Measurements from ENCODE around the gene SPATA13.

The SPATA13 gene

GRCh38 chr13:24351423-24351822 lies 190.9 kb downstream of the SPATA13 start:
- no peak overlapping the region for H3K9ac ChIP-seq
- no peak for TF ChIP-seq CTCF (conservative IDR thresholded peaks at IDR 0.05; ENCODE audit: low read depth, low read length)

DNA sequence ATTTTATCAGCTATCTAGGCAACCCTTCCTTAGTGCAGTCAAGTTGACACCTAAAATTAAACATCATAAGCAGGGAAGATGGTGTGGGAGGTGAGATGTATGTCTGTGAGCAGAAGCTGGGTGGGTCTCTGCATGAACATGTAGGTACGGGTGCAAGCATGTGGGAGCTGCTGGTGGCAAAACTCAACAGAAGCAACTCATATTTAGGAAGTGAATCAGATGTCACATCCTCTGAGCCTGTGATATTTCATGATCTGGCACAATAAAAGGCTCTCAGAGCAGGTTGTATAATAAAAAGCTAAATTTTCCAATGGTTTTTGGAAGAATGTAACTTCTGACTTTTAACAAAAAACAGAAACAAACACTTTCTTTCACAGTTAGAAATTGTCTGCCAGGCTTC lies 193.2 kb downstream of the SPATA13 start:
- no peaks in the 10 kb centered on the region for H3K79me2 ChIP-seq (ENCODE audit: insufficient read depth, low read depth)
- TF ChIP-seq CTCF (conservative IDR thresholded peaks at IDR 0.05; ENCODE audit: low read depth, low read length) = no peak
- no peak overlapping the region for H3K4me3 ChIP-seq (IDR thresholded peaks at IDR 0.05; ENCODE audit: insufficient read depth, low read depth, low read length)
- no peaks in the 10 kb centered on the region for H3K4me1 ChIP-seq (ENCODE audit: low read depth, poor library complexity, severe bottlenecking)
- no peak overlapping the region for H2AFZ ChIP-seq (ENCODE audit: low read depth)
- H3K4me2 ChIP-seq = no peak overlapping the region
- H3K27ac ChIP-seq = no peak overlapping the region
- no peaks in the 10 kb centered on the region for H3K36me3 ChIP-seq (ENCODE audit: insufficient read depth)
- no peak overlapping the region for H3K9ac ChIP-seq
- H3K27me3 ChIP-seq (ENCODE audit: insufficient read depth, low read depth) = no peaks in the 10 kb centered on the region
- H4K20me1 ChIP-seq (ENCODE audit: insufficient read depth) = no peaks in the 10 kb centered on the region

More at GRCh38 chr13:24351423-24351822, 190.9 kb downstream of the SPATA13 start:
- Histone ChIP-seq H3K4me2 (no peak overlapping the region), H3K4me1 (ENCODE audit: low read depth, poor library complexity, severe bottlenecking) (no peaks in the 10 kb centered on the region), H2AFZ (ENCODE audit: low read depth) (no peak overlapping the region), H3K27ac (no peak overlapping the region), H3K27me3 (ENCODE audit: insufficient read depth, low read depth) (no peaks in the 10 kb centered on the region), H4K20me1 (ENCODE audit: insufficient read depth) (no peaks in the 10 kb centered on the region), H3K4me3 (IDR thresholded peaks at IDR 0.05; ENCODE audit: insufficient read depth, low read depth, low read length) (no peak overlapping the region), H3K79me2 (ENCODE audit: insufficient read depth, low read depth) (no peaks in the 10 kb centered on the region), H3K36me3 (ENCODE audit: insufficient read depth) (no peaks in the 10 kb centered on the region)

DNA sequence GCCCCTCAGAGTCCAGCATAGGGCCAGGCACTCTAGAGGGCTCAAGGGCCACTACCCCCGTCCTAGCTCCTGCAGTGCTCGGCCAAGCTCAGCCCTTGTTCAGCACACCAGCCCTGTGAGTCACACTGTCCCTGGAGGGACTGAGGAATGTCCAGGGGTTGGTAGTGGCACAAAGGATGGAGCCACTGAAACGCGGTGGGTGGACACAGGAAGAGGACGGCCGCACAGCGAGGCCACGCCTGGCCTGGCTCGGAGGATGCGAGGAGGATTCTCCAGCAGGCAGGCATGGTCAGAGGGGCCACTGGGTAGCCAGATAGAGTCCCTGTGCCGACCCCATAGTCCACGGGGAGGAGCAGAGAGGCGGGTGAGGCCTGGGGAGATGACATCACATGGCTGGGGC lies 194.6 kb downstream of the SPATA13 start:
- no peak overlapping the region for H3K27ac ChIP-seq
- no peaks in the 10 kb centered on the region for H3K4me1 ChIP-seq (ENCODE audit: low read depth, poor library complexity, severe bottlenecking)
- H3K4me3 ChIP-seq (IDR thresholded peaks at IDR 0.05; ENCODE audit: insufficient read depth, low read depth, low read length) = no peak overlapping the region
- H3K4me2 ChIP-seq = no peak overlapping the region
- no peak overlapping the region for H2AFZ ChIP-seq (ENCODE audit: low read depth)
- no peaks in the 10 kb centered on the region for H4K20me1 ChIP-seq (ENCODE audit: insufficient read depth)
- H3K27me3 ChIP-seq (ENCODE audit: insufficient read depth, low read depth) = no peaks in the 10 kb centered on the region
- H3K79me2 ChIP-seq (ENCODE audit: insufficient read depth, low read depth) = no peaks in the 10 kb centered on the region
- no peak overlapping the region for H3K9ac ChIP-seq
- no peaks in the 10 kb centered on the region for H3K36me3 ChIP-seq (ENCODE audit: insufficient read depth)
- no peak for TF ChIP-seq CTCF (conservative IDR thresholded peaks at IDR 0.05; ENCODE audit: low read depth, low read length)

DNA sequence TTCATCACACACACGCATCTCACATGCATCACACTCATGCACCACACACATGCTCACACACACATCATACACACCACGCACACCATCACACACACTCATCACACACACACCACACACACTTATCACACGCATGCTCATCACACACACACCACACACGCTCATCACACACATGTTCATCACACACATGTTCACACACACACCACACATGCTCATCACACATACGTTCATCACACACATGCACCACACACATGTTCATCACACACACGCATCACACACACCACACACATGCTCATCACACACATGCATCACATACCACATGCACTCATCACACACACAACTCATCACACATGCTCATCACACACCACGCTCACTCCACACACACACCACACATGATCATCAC lies 195.8 kb downstream of the SPATA13 start:
- Histone ChIP-seq H3K79me2 (ENCODE audit: insufficient read depth, low read depth) (no peaks in the 10 kb centered on the region), H3K27ac (no peak overlapping the region), H3K4me1 (ENCODE audit: low read depth, poor library complexity, severe bottlenecking) (no peaks in the 10 kb centered on the region), H3K9ac (no peak overlapping the region), H3K27me3 (ENCODE audit: insufficient read depth, low read depth) (no peaks in the 10 kb centered on the region), H3K4me3 (IDR thresholded peaks at IDR 0.05; ENCODE audit: insufficient read depth, low read depth, low read length) (no peak overlapping the region), H3K4me2 (no peak overlapping the region), H2AFZ (ENCODE audit: low read depth) (no peak overlapping the region), H3K36me3 (ENCODE audit: insufficient read depth) (no peaks in the 10 kb centered on the region), H4K20me1 (ENCODE audit: insufficient read depth) (no peaks in the 10 kb centered on the region)
- TF ChIP-seq CTCF (conservative IDR thresholded peaks at IDR 0.05; ENCODE audit: low read depth, low read length) = no peak

All from KMS-11 (cell line).